ENCODE results near the gene C11orf42. TPM values are rescaled to one million over a fixed set of nuclear protein-coding genes. Genes with fewer than 3 reads are reported as not detected.
"Not testable (repeated sequence)": the region's sequence is repeated elsewhere in the genome, so short reads cannot be mapped to it uniquely, and the experiment has no call there.

C11orf42 gene
- total RNA-seq, 4 donors from 2014 or later = not detected

DNA sequence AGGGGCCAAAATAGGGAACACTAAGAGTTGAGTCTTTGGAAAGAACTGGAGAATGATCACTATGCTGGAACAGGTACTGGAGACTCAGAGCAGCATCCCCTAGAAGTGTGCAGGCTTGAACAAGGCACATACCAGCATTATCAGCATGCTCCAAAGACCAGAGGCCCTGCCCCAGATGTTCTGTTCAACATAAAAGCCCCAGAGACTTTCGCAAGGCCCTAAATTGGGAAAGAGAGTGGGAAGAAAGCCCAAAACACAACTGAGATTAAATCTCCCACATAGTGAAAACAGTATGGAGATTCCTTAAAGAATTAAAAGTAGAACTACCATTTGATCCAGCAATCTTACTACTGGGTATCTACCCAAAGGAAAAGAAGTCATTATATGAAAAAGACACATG is 42.9 kb downstream of the C11orf42 start:
- no peaks in the 10 kb centered on the region for H3K27me3 ChIP-seq
- H3K27ac ChIP-seq (replicated peaks in 1 of 4) = no peak overlapping the region
- intact Hi-C loops (cut with DNase I) = no loop called here
- H3K9me3 ChIP-seq = no peaks in the 10 kb centered on the region
- DNase-seq (ENCODE audit: extremely low spot score) = no peak
- H3K4me3 ChIP-seq = no peak overlapping the region
- peaks cover 5 to 10% (median 7%) of the 10 kb centered on the region in 4 donors for H3K4me1 ChIP-seq
- H3K36me3 ChIP-seq = no peaks in the 10 kb centered on the region
- TF ChIP-seq, protein P1, sequence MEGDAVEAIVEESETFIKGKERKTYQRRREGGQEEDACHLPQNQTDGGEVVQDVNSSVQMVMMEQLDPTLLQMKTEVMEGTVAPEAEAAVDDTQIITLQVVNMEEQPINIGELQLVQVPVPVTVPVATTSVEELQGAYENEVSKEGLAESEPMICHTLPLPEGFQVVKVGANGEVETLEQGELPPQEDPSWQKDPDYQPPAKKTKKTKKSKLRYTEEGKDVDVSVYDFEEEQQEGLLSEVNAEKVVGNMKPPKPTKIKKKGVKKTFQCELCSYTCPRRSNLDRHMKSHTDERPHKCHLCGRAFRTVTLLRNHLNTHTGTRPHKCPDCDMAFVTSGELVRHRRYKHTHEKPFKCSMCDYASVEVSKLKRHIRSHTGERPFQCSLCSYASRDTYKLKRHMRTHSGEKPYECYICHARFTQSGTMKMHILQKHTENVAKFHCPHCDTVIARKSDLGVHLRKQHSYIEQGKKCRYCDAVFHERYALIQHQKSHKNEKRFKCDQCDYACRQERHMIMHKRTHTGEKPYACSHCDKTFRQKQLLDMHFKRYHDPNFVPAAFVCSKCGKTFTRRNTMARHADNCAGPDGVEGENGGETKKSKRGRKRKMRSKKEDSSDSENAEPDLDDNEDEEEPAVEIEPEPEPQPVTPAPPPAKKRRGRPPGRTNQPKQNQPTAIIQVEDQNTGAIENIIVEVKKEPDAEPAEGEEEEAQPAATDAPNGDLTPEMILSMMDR (IDR thresholded peaks at IDR 0.05) = no peak
- TF ChIP-seq POLR2AphosphoS5 (IDR thresholded peaks at IDR 0.05) (no peak), POLR2A (IDR thresholded peaks at IDR 0.05; ENCODE audit: low read depth) (no peak), EP300 (IDR thresholded peaks at IDR 0.05) (no peak)
- WGBS = 90% methylated on average over 1 of the region's 1 CpG

DNA sequence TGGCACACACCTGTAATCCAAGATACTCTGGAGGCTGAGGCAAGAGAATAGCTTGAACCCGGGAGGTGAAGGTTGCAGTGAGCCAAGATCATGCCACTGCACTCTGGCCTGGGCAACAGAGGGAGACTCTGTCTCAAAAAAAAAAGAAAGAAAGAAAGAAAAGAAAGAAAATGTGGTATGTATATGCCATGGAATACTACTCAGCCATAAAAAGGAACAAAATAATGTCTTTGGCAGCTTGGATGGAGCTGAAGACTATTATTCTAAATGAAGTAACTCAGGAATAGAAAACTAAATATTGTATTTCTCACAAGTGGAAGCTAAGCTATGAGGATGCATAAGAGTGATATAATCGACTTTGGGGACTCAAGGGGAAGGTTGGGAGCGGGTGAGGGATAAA is 43.5 kb downstream of the C11orf42 start:
- 90% methylated on average over 3 of the region's 3 CpGs for WGBS
- intact Hi-C loops (cut with DNase I); H3K36me3 ChIP-seq; H3K27ac ChIP-seq (replicated peaks in 1 of 4); H3K4me3 ChIP-seq; DNase-seq (ENCODE audit: extremely low spot score); H3K4me1 ChIP-seq; H3K27me3 ChIP-seq; H3K9me3 ChIP-seq: not testable (repeated sequence)

DNA sequence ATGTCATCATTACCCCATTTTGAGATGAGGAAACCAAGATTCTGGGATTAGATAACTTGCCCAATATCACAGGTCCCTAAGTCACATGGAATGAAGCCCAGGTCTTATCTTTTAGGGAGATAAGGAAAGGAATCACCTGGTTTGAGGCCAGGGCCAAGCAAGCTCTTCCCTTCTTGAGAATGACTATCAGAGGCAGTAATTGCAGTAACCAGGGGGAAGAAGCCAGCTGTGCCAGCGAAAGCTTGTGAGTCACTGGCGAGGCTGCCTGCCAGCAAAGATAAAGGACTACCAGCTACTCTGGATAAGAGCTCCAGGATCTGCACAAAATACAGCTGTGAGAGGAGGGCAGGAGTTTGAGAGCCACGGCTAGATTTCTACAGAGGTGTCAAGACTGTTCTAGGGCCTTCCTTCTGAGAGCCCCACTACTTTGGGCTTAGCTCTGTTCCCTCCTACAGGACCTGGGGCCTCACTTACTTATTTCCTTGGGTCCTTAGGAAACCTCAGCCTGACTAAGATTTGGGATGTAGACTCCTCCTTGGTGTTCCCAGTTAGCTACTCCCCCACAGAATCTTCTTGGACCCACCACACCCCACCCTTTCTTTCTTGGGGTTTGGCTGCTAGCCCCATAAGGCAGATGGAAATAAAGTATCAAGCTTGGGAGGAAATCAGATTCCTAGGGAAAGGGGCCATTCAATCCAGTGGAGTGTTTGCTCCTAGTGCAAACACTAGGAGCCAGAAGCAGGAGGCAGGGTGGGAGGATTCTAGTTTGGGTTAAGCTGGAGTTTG is 44.6 kb downstream of the C11orf42 start:
- Histone ChIP-seq H3K27ac (replicated peaks in 1 of 4) (no peak overlapping the region), H3K27me3 (no peaks in the 10 kb centered on the region), H3K4me1 (peaks cover 5 to 10% (median 7%) of the 10 kb centered on the region in 4 donors), H3K4me3 (no peak overlapping the region), H3K36me3 (no peaks in the 10 kb centered on the region), H3K9me3 (no peaks in the 10 kb centered on the region)
- intact Hi-C loops (cut with DNase I) = loop anchor here (2.0 to 5.0 kb wide), 2 partner anchors 67 to 113 kb away; no protein-coding TSS in a partner anchor
- WGBS = 73% methylated on average over 3 of the region's 3 CpGs
- DNase-seq (ENCODE audit: extremely low spot score) = no peak
- TF ChIP-seq EP300 (IDR thresholded peaks at IDR 0.05) (no peak), POLR2AphosphoS5 (IDR thresholded peaks at IDR 0.05) (no peak), POLR2A (IDR thresholded peaks at IDR 0.05; ENCODE audit: low read depth) (no peak)
- TF ChIP-seq, protein P1 (IDR thresholded peaks at IDR 0.05) = no peak

DNA sequence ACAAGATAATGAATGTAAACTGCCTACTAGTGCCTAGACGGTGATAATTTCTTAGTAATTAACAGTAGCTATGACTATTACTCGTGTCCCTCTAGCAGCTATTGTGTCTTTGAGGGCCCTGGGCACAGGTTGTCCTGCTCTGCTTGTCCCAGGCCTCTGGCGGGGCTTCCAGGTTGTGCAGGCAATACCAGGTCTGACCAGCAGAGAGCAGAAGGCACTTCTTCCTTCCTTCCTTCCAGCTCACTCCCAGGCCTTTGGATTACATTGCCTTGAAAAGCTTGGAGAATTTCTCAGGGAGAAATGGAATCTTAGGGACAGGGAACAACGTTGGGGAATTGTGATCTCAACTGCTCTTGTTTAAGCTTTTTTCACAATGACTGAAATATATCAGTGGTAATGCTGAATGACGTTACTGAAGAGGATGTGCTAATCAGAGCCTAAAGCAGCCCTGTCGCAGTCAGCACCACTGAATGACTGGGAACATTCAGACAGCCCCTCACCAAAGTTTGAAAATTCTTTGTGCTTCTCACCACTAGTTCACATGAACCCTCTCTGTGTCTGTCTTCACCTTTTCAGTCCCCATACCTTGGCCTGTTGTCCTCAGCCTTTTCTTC is 45.9 kb downstream of the C11orf42 start:
- TF ChIP-seq, protein P1 (IDR thresholded peaks at IDR 0.05) = peak; percentile 74 to 97 (median 81)
- TF ChIP-seq POLR2A (IDR thresholded peaks at IDR 0.05; ENCODE audit: low read depth) (no peak), EP300 (IDR thresholded peaks at IDR 0.05) (no peak), POLR2AphosphoS5 (IDR thresholded peaks at IDR 0.05) (no peak)
- Histone ChIP-seq H3K4me1 (peaks cover 5 to 10% (median 7%) of the 10 kb centered on the region in 4 donors), H3K27ac (replicated peaks in 1 of 4) (peak overlapping the region; percentile 37 to 56 (median 49)), H3K36me3 (no peaks in the 10 kb centered on the region), H3K27me3 (peaks cover 0 to under 1% (median 0%) of the 10 kb centered on the region in 4 donors), H3K4me3 (no peak overlapping the region), H3K9me3 (no peaks in the 10 kb centered on the region)
- intact Hi-C loops (cut with DNase I) = loop anchor here (2.0 to 5.0 kb wide), 2 partner anchors 66 to 112 kb away; no protein-coding TSS in a partner anchor
- DNase-seq (ENCODE audit: extremely low spot score) = no peak
- 61% methylated on average over 6 of the region's 6 CpGs for WGBS

DNA sequence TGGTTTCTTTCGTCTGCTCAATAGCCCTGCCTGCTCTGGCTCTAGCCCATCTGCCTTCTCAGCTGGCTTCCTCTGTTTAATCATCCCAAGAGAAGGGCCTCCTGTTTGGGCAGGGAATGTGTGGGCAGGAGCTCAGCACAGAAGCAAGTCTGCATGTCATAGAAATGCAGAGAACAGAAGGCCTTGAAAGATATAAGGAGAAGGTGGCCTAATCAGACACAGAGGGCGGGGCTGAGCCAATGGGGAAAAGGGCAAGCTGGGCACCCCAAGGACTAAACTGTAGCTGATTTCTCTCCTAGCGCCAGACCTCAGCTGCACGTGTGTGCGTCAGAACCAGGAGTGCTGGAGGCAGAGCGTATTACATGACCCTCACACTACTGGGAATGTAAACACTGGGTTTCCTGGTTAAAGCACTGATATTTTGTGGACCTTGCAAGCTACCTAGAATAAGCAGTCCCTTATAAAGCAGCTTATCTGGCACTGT is 46.7 kb downstream of the C11orf42 start:
- intact Hi-C loops (cut with DNase I) = loop anchor here (2.0 to 5.0 kb wide), 2 partner anchors 65 to 111 kb away; no protein-coding TSS in a partner anchor

More for the DNA sequence above, 46.7 kb downstream of the C11orf42 start:
- no peak for DNase-seq (ENCODE audit: extremely low spot score)
- Histone ChIP-seq H3K27ac (replicated peaks in 1 of 4) (peak overlapping the region; percentile 37 to 56 (median 49)), H3K4me1 (peaks cover 5 to 10% (median 7%) of the 10 kb centered on the region in 4 donors), H3K9me3 (no peaks in the 10 kb centered on the region), H3K36me3 (no peaks in the 10 kb centered on the region), H3K27me3 (peaks cover 0 to 6% (median 0%) of the 10 kb centered on the region in 4 donors), H3K4me3 (no peak overlapping the region)
- 62% methylated on average over 6 of the region's 6 CpGs for WGBS
- TF ChIP-seq, protein P1 (IDR thresholded peaks at IDR 0.05) = no peak
- TF ChIP-seq EP300 (IDR thresholded peaks at IDR 0.05) = no peak
